RKO (cell line): Measurements from ENCODE around the gene MYRIP.
"Not testable (repeated sequence)": the region's sequence is repeated elsewhere in the genome, so short reads cannot be mapped to it uniquely, and the experiment has no call there.

ENCODE experiments used
- DNase-seq: peaks from one replicate; pipeline ENCODE4 v3.0.0-alpha.2; 2016; ENCODE audit warnings: low spot score

MYRIP gene

GRCh38 chr3:39971559-39972031 is 162.2 kb downstream of the MYRIP start:
- no peak for DNase-seq

- no peak for DNase-seq
These were observed 163.1 kb downstream of the MYRIP start for GRCh38 chr3:39972508-39972907.

GRCh38 chr3:39977058-39977794 is 167.8 kb downstream of the MYRIP start:
- DNase-seq, result no peak

GRCh38 chr3:39978308-39978707 is 168.9 kb downstream of the MYRIP start:
- DNase-seq, result no peak

- no peak for DNase-seq
These were observed 170.6 kb downstream of the MYRIP start for GRCh38 chr3:39980058-39980457.

- DNase-seq, result no peak
These were observed 171.4 kb downstream of the MYRIP start for GRCh38 chr3:39980781-39981180.

- no peak for DNase-seq
These were observed 172.3 kb downstream of the MYRIP start for GRCh38 chr3:39981547-39982184.

GRCh38 chr3:39982665-39983357 is 173.4 kb downstream of the MYRIP start:
- no peak for DNase-seq

GRCh38 chr3:39989746-39990145 is 180.3 kb downstream of the MYRIP start:
- DNase-seq, result no peak

GRCh38 chr3:39990532-39990931 is 181.1 kb downstream of the MYRIP start:
- DNase-seq, result peak; percentile 59

GRCh38 chr3:40008796-40009195 is 199.4 kb downstream of the MYRIP start:
- no peak for DNase-seq

GRCh38 chr3:40009991-40010390 is 200.6 kb downstream of the MYRIP start:
- DNase-seq, result no peak

- DNase-seq, result no peak
These were observed 203.0 kb downstream of the MYRIP start for GRCh38 chr3:40012381-40012780.

GRCh38 chr3:40016391-40016790 is 207.0 kb downstream of the MYRIP start:
- no peak for DNase-seq

- DNase-seq, result no peak
These were observed 209.0 kb downstream of the MYRIP start for GRCh38 chr3:40018369-40018768.

GRCh38 chr3:40019376-40019775 is 210.0 kb downstream of the MYRIP start:
- no peak for DNase-seq

- no peak for DNase-seq
These were observed 211.3 kb downstream of the MYRIP start for GRCh38 chr3:40020689-40021088.

GRCh38 chr3:40021338-40021737 is 211.9 kb downstream of the MYRIP start:
- DNase-seq, result no peak

GRCh38 chr3:40022297-40022827 is 213.0 kb downstream of the MYRIP start:
- DNase-seq, result no peak

GRCh38 chr3:40024526-40024925 is 215.1 kb downstream of the MYRIP start:
- no peak for DNase-seq

GRCh38 chr3:40025892-40026291 is 216.5 kb downstream of the MYRIP start:
- not testable (repeated sequence) for DNase-seq

GRCh38 chr3:40035177-40035576 is 225.8 kb downstream of the MYRIP start:
- no peak for DNase-seq

- no peak for DNase-seq
These were observed 228.2 kb downstream of the MYRIP start for GRCh38 chr3:40037582-40037981.
